ENCODE results near the gene EID1. TPM values are rescaled to one million over a fixed set of nuclear protein-coding genes. Genes with fewer than 3 reads are reported as not detected.
A peak's percentile ranks its signal among the peaks of the same experiment; 100 is the strongest.

The EID1 gene
- total RNA-seq, 3 donors from 2014 or later: 204 to 266 (median 227) TPM

GRCh38 chr15:48876057-48876456 lies 1.9 kb upstream of the EID1 start:
- no peaks in the 10 kb centered on the region for H3K27me3 ChIP-seq
- no peak for DNase-seq (ENCODE audit: low spot score in 2 of 2)
- TF ChIP-seq POLR2AphosphoS5 (IDR thresholded peaks at IDR 0.05) (no peak), CTCF (IDR thresholded peaks at IDR 0.05) (no peak), POLR2A (IDR thresholded peaks at IDR 0.05) (no peak)
- no peak overlapping the region for H3K4me3 ChIP-seq
- no peaks in the 10 kb centered on the region for H3K36me3 ChIP-seq
- no peak overlapping the region for H3K27ac ChIP-seq
- intact Hi-C loops (cut with DNase I; ENCODE audit: low total_unique reads): no loop called here
- H3K9me3 ChIP-seq: no peaks in the 10 kb centered on the region
- H3K4me1 ChIP-seq: peaks cover 0 to 10% of the 10 kb centered on the region in 2 donors

GRCh38 chr15:48880070-48880634 lies 2.2 kb downstream of the EID1 start:
- Histone ChIP-seq H3K4me3 (peak overlapping the region in 1 of 3 donors; percentile 82), H3K27me3 (no peaks in the 10 kb centered on the region), H3K9me3 (no peaks in the 10 kb centered on the region), H3K27ac (no peak overlapping the region), H3K4me1 (peaks cover 0 to 10% of the 10 kb centered on the region in 2 donors), H3K36me3 (no peaks in the 10 kb centered on the region)
- intact Hi-C loops (cut with DNase I; ENCODE audit: low total_unique reads): no loop called here
- TF ChIP-seq POLR2A (IDR thresholded peaks at IDR 0.05) (no peak), POLR2AphosphoS5 (IDR thresholded peaks at IDR 0.05) (no peak), CTCF (IDR thresholded peaks at IDR 0.05) (no peak)
- DNase-seq (ENCODE audit: low spot score in 2 of 2): no peak

GRCh38 chr15:48883699-48884098 lies 5.8 kb downstream of the EID1 start:
- no peak overlapping the region for H3K27ac ChIP-seq

GRCh38 chr15:48887144-48887543 lies 9.2 kb downstream of the EID1 start:
- Histone ChIP-seq H3K9me3 (no peaks in the 10 kb centered on the region), H3K27me3 (no peaks in the 10 kb centered on the region), H3K4me3 (no peak overlapping the region), H3K27ac (no peak overlapping the region), H3K36me3 (no peaks in the 10 kb centered on the region), H3K4me1 (no peaks in the 10 kb centered on the region)
- TF ChIP-seq POLR2A (IDR thresholded peaks at IDR 0.05): no peak
- TF ChIP-seq POLR2AphosphoS5 (IDR thresholded peaks at IDR 0.05): no peak
- no peak for TF ChIP-seq CTCF (IDR thresholded peaks at IDR 0.05)
- intact Hi-C loops (cut with DNase I; ENCODE audit: low total_unique reads): no loop called here
- DNase-seq (ENCODE audit: low spot score in 2 of 2): no peak

More at GRCh38 chr15:48883699-48884098, 5.8 kb downstream of the EID1 start:
- intact Hi-C loops (cut with DNase I; ENCODE audit: low total_unique reads): no loop called here
- Histone ChIP-seq H3K9me3 (no peaks in the 10 kb centered on the region), H3K4me3 (no peak overlapping the region), H3K36me3 (no peaks in the 10 kb centered on the region), H3K4me1 (peaks cover 0 to 10% of the 10 kb centered on the region in 2 donors), H3K27me3 (no peaks in the 10 kb centered on the region)
- DNase-seq (ENCODE audit: low spot score in 2 of 2): no peak
- TF ChIP-seq POLR2AphosphoS5 (IDR thresholded peaks at IDR 0.05) (no peak), POLR2A (IDR thresholded peaks at IDR 0.05) (no peak), CTCF (IDR thresholded peaks at IDR 0.05) (no peak)

GRCh38 chr15:48888191-48888590 lies 10.3 kb downstream of the EID1 start:
- intact Hi-C loops (cut with DNase I; ENCODE audit: low total_unique reads): no loop called here
- TF ChIP-seq POLR2A (IDR thresholded peaks at IDR 0.05): no peak
- TF ChIP-seq CTCF (IDR thresholded peaks at IDR 0.05): no peak
- TF ChIP-seq POLR2AphosphoS5 (IDR thresholded peaks at IDR 0.05): no peak
- DNase-seq (ENCODE audit: low spot score in 2 of 2): no peak
- H3K27me3 ChIP-seq: no peaks in the 10 kb centered on the region
- no peaks in the 10 kb centered on the region for H3K36me3 ChIP-seq
- H3K9me3 ChIP-seq: no peaks in the 10 kb centered on the region
- no peak overlapping the region for H3K4me3 ChIP-seq
- no peaks in the 10 kb centered on the region for H3K4me1 ChIP-seq
- H3K27ac ChIP-seq: no peak overlapping the region

All from breast epithelium (tissue), 4 donors.